Body of pancreas (tissue), 4 donors: Measurements from ENCODE around the gene ZNF205. TPM values are rescaled to one million over a fixed set of nuclear protein-coding genes. Genes with fewer than 3 reads are reported as not detected.
"Not testable (repeated sequence)": the region's sequence is repeated elsewhere in the genome, so short reads cannot be mapped to it uniquely, and the experiment has no call there.

Source experiments
- ATAC-seq: fragments of 150-250 bp; one replicate; pipeline ENCODE4 v1.9.1; 2016
- DNase-seq, 4 donors: peaks; one replicate each; pipeline ENCODE4 v3.0.0-alpha.2; 2019
- H3K27ac ChIP-seq, 4 donors: fragments of 200-600 bp; sonication (generic); 1 replicate in 3 of 4; 2 replicates in 1 of 4; pipeline versions ENCODE4 v1.5.1 to v1.6.1; 2016 to 2019; ENCODE audit warnings: mild to moderate bottlenecking in 1 of 4, mixed read lengths in 1 of 4, moderate library complexity in 1 of 4
- H3K27me3 ChIP-seq, 2 donors: fragments of 200-600 bp; sonication (generic); one replicate each; pipeline ENCODE4 v1.6.0; 2016; ENCODE audit warnings: mild to moderate bottlenecking in 1 of 2
- H3K36me3 ChIP-seq, 2 donors: fragments of 200-600 bp; sonication (generic); replicated peaks in 1 of 2; 2 replicates each; pipeline ENCODE4 v1.5.1; 2016; ENCODE audit warnings: low read depth in 2 of 2; ENCODE audit not compliant: insufficient read depth in 1 of 2
- H3K4me1 ChIP-seq: fragments of 200-600 bp; sonication (generic); one replicate; pipeline ENCODE4 v1.6.0; 2016
- H3K4me3 ChIP-seq, 2 donors: fragments of 200-600 bp; sonication (generic); 1 replicate in 1 of 2; 2 replicates in 1 of 2; pipeline ENCODE4 v1.5.1; 2016 to 2019
- H3K9me3 ChIP-seq, 3 donors: fragments of 200-600 bp; sonication (generic); 1 replicate in 2 of 3; 2 replicates in 1 of 3; pipeline ENCODE4 v1.5.1; 2016
- CTCF ChIP-seq, 7 experiments: fragments of 450-650 bp in 4 of 7; fragments of 200-600 bp in 3 of 7; sonication (generic) in 3 of 7; IDR thresholded peaks; one replicate each; pipeline ENCODE4 v1.5.1; 2016 to 2019; ENCODE audit warnings: antibody characterized with exemption in 7 of 7
- POLR2A ChIP-seq, 3 donors: fragments of 450-650 bp; IDR thresholded peaks; one replicate each; pipeline ENCODE4 v1.6.1; 2016; ENCODE audit warnings: antibody characterized with exemption in 3 of 3, mild to moderate bottlenecking in 2 of 3
- WGBS, 2 donors: methylation state at CpG; one replicate each; pipeline ENCODE4 v1.1.5; 2017; 5-methylcytosine and 5-hydroxymethylcytosine counted together
- intact Hi-C: fragments of 100-400 bp; cut with DNase I; formaldehyde crosslinking; loops from one replicate; pipeline ENCODE4 v1.15.1; 2023
- total RNA-seq, 2 donors: library from RNA; depleted of rRNA; stranded (reverse); fragments of >200 nt; gene quantifications; one replicate each; pipeline ENCODE4 v1.1.0, GENCODE V29; 2016

ZNF205 gene
- total RNA-seq, 2 donors from 2014 or later = 14.2 to 20.0 TPM

- H3K4me3 ChIP-seq, H3K36me3 ChIP-seq, H3K27ac ChIP-seq, H3K27me3 ChIP-seq, intact Hi-C loops, H3K9me3 ChIP-seq: not testable (repeated sequence)
- ATAC-seq (peak; percentile 30), DNase-seq (peak in 1 of 4 donors; percentile 43)
- WGBS, 2 donors = 39 to 54% methylated on average over 7 to 9 of the region's 18 CpGs
- peaks cover 12% of the 10 kb centered on the region for H3K4me1 ChIP-seq
- peak in 1 of 7 experiments; percentile 32 for TF ChIP-seq CTCF (IDR thresholded peaks at IDR 0.05)
Observed at GRCh38 chr16:3072576-3073263, 39.7 kb upstream of the ZNF205 start.

- Histone ChIP-seq H3K9me3 (no peaks in the 10 kb centered on the region), H3K27me3 (no peaks in the 10 kb centered on the region), H3K4me3 (no peak overlapping the region), H3K36me3 (peaks cover 4 to 5% of the 10 kb centered on the region in 2 donors), H3K27ac (no peak overlapping the region), H3K4me1 (peaks cover 12% of the 10 kb centered on the region)
- no peak for TF ChIP-seq CTCF (IDR thresholded peaks at IDR 0.05)
- TF ChIP-seq POLR2A (IDR thresholded peaks at IDR 0.05) = no peak
- 80 to 83% methylated on average over 7 of the region's 7 CpGs for WGBS, 2 donors
- ATAC-seq = no peak
- intact Hi-C loops = no loop called here
- no peak for DNase-seq
Observed at GRCh38 chr16:3073448-3073847, 38.9 kb upstream of the ZNF205 start.

- 52 to 63% methylated on average over 9 of the region's 9 CpGs for WGBS, 2 donors
- no peak for ATAC-seq
- H3K4me1 ChIP-seq = peaks cover 9% of the 10 kb centered on the region
- intact Hi-C loops = no loop called here
- no peak for TF ChIP-seq CTCF (IDR thresholded peaks at IDR 0.05)
- TF ChIP-seq POLR2A (IDR thresholded peaks at IDR 0.05) = peak in 1 of 3 donors; percentile 15
- no peak overlapping the region for H3K4me3 ChIP-seq
- H3K27me3 ChIP-seq = no peaks in the 10 kb centered on the region
- H3K27ac ChIP-seq = no peak overlapping the region
- H3K9me3 ChIP-seq = no peaks in the 10 kb centered on the region
- DNase-seq = peak in 1 of 4 donors; percentile 38
- H3K36me3 ChIP-seq = no peaks in the 10 kb centered on the region
Observed at GRCh38 chr16:3074860-3075522, 37.4 kb upstream of the ZNF205 start.

DNA sequence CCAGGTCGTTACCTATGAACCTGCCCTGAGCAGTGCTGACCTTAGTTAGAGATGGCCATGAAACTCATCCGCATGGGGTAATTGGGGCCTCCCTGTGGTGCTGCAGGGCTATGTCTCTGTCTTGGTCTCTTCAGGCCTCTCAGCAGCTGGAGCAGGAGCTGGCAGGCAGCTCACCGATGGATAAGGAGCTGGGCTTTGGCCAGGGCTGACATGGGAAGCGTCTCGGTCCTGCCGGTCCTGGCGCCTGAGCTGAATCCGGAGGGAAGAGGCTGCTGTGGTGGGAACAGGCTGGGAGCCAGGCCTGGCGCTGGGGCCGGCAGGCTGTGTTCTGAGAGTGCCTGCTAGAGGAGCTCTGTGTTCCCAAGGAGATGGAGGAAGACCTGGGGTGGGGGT is 36.9 kb upstream of the ZNF205 start:
- H3K4me1 ChIP-seq = peaks cover 9% of the 10 kb centered on the region
- 36 to 49% methylated on average over 5 to 8 of the region's 10 CpGs for WGBS, 2 donors
- TF ChIP-seq CTCF (IDR thresholded peaks at IDR 0.05) (no peak), POLR2A (IDR thresholded peaks at IDR 0.05) (no peak)
- no peaks in the 10 kb centered on the region for H3K27me3 ChIP-seq
- no peak overlapping the region for H3K27ac ChIP-seq
- no peak overlapping the region for H3K4me3 ChIP-seq
- H3K36me3 ChIP-seq = no peaks in the 10 kb centered on the region
- DNase-seq = no peak
- no peaks in the 10 kb centered on the region for H3K9me3 ChIP-seq
- no peak for ATAC-seq
- intact Hi-C loops = no loop called here

- H3K36me3 ChIP-seq, H3K27ac ChIP-seq, H3K4me3 ChIP-seq, H3K9me3 ChIP-seq, intact Hi-C loops, H3K4me1 ChIP-seq, DNase-seq, ATAC-seq, H3K27me3 ChIP-seq: not testable (repeated sequence)
- WGBS, 2 donors = 90 to 92% methylated on average over 6 of the region's 6 CpGs
Observed at GRCh38 chr16:3075946-3076345, 36.4 kb upstream of the ZNF205 start.
